Measurements from ENCODE around the gene CAPZB. TPM values are rescaled to one million over a fixed set of nuclear protein-coding genes. Genes with fewer than 3 reads are reported as not detected.

Gene CAPZB
- total RNA-seq, 4 donors from 2014 or later = 84.7 to 124 (median 103) TPM

GRCh38 chr1:19313961-19314882 lies 171.1 kb downstream of the CAPZB start:
- 75 to 81% methylated on average over 9 to 10 of the region's 10 CpGs for WGBS, 2 donors
- no peak overlapping the region for H3K4me3 ChIP-seq (ENCODE audit: low read depth, poor library complexity, severe bottlenecking)
- TF ChIP-seq POLR2A (IDR thresholded peaks at IDR 0.05) (no peak), CTCF (IDR thresholded peaks at IDR 0.05) (no peak)
- intact Hi-C loops (cut with DNase I; ENCODE audit: low total_unique reads) = no loop called here
- DNase-seq (ENCODE audit: low spot score in 2 of 2) = no peak

- no peak for DNase-seq (ENCODE audit: low spot score in 2 of 2)
- TF ChIP-seq POLR2A (IDR thresholded peaks at IDR 0.05) (no peak), CTCF (IDR thresholded peaks at IDR 0.05) (no peak)
- intact Hi-C loops (cut with DNase I; ENCODE audit: low total_unique reads) = no loop called here
- 66 to 77% methylated on average over 4 of the region's 4 CpGs for WGBS, 2 donors
- H3K4me3 ChIP-seq (ENCODE audit: low read depth, poor library complexity, severe bottlenecking) = no peak overlapping the region
Observed at GRCh38 chr1:19313636-19313959, 171.7 kb downstream of the CAPZB start.

DNA sequence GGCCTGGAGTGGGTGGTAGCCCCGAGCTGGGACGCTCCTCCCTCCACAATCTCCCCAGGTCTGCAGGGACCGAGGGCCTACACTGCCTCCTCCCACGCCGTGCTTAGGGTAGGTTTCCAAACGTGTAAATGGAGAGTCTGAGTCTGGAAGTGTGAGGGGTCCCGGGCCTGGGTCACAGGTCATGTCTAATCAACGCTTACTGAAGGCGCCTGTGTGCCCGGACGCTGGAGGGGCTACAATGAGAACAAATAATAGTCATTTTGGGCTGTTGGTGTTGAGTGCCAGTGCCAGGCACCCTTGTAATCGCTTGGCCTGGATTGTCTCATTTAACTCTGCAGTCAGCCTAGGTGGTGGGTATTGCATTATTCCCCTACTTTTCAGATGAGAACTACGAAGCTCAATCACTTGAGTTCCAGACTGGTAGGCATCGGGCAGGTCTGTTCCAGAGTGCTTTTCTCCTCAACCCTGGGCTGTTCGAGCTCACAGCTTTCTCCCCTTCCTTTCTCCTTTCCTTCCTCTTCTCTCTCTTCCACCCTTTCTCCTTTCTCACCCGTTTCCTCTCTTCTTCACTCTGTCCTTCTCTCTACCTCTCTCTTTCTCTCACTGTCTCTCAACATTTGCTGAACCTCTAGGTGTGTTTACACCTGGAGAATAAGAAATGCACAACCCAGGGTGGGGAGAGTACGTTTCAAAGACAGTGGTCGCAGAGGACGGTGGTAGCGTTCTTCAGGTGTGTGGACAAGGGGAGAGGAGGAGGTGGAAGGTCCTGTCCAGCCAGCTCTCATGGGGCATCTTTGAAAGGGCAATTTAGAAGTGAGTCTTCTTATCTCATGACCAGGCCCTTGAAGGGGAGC lies 172.3 kb downstream of the CAPZB start:
- intact Hi-C loops (cut with DNase I; ENCODE audit: low total_unique reads) = no loop called here
- DNase-seq (ENCODE audit: low spot score in 2 of 2) = no peak
- peak overlapping the region; percentile 56 for H3K4me3 ChIP-seq (ENCODE audit: low read depth, poor library complexity, severe bottlenecking)
- 43% methylated on average over 20 of the region's 20 CpGs for WGBS, 2 donors
- TF ChIP-seq POLR2A (IDR thresholded peaks at IDR 0.05) (no peak), CTCF (IDR thresholded peaks at IDR 0.05) (no peak)

DNA sequence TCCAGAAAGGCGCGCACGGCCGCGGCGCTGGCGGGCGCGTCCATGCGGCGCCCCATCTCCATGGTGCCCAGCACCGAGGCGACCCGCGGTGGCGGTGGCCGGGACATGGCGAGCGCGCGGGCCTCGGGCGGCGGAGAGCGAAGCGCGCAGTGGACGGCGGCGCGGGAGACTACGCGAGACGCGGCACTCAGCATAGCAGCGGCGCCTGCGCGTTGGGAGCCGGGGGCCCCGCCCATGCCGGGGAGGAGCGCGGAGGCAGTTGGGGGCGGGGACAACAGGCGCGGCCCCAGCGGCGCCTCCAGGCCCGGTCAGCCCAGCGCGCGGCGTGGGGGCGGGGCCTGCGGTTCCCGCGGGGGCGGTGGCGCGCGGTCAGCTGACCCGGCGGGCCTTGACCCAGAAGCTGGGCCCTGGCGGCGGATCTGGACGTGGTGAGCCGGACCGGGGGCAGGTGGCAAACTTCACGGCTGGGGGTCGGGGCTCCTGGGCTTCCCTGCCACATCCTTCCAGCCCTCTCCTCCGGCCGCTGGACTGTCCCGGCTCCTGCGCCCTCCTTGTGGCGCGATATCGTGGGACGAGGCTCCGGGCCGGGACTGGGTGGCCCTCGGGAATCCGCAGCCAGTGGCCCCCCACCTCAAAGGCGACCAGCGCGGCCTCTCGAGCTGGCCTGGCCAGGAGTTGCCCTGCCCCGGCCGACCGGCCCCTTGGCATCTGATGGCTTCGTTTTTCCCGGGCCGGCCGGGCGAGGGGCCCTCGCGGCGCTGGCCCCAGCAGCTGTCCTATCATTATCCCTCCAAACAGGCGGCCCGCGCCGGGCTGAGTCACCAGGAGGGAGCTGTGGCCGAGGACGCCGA lies 173.2 kb downstream of the CAPZB start, which contains the start of the genes AKR7A2 and SLC66A1:
TSS of gene AKR7A2 (minus strand) at position 214 of the 851 bp plus-strand sequence. CDS start at position 194, 20 bp downstream.
TSS of gene SLC66A1 (plus strand) at position 396 of the 851 bp plus-strand sequence. CDS start 5,352 bp downstream, outside the sequence.
- peak; percentile 77 to 98 for DNase-seq (ENCODE audit: low spot score in 2 of 2)
- H3K4me3 ChIP-seq (ENCODE audit: low read depth, poor library complexity, severe bottlenecking) = peak within 1 kb of the TSS; percentile 73
- TF ChIP-seq CTCF (IDR thresholded peaks at IDR 0.05) (no peak), POLR2A (IDR thresholded peaks at IDR 0.05) (no peak)
- WGBS, 2 donors = 1% methylated on average over 77 of the region's 105 CpGs; no CpG with 5 or more reads in 1 of the 2 donors
- intact Hi-C loops (cut with DNase I; ENCODE audit: low total_unique reads) = no loop called here

GRCh38 chr1:19311503-19311930 lies 173.8 kb downstream of the CAPZB start:
- H3K4me3 ChIP-seq (ENCODE audit: low read depth, poor library complexity, severe bottlenecking) = peak overlapping the region; percentile 73
- DNase-seq (ENCODE audit: low spot score in 2 of 2) = no peak
- WGBS, 2 donors = 0 to 2% methylated on average over 5 to 16 of the region's 29 CpGs
- intact Hi-C loops (cut with DNase I; ENCODE audit: low total_unique reads) = no loop called here
- no peak for TF ChIP-seq POLR2A (IDR thresholded peaks at IDR 0.05)
- TF ChIP-seq CTCF (IDR thresholded peaks at IDR 0.05) = no peak

Data from lower leg skin (tissue), 4 donors.